ENCODE measurements around the gene AFF3.

DNA sequence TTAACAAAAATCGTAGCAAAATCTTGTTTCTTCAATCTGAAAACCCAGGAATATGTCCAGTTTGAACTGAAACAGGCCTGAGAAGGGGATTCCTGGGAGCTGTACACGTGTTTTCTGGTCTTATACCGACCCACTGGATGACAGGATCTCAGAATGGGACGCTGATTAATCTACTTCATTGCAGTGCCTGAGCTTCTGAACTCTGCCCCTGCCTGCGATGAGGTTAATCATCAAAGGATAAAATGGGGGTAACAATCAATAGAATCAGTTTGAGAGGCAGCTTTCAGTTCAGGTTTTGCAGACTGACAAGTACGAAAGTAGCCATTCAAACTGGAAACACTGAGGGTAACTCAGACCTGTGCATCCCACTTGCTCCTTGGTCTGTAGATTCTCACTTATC lies 378.6 kb downstream of the AFF3 start:
- TF ChIP-seq, protein P1, sequence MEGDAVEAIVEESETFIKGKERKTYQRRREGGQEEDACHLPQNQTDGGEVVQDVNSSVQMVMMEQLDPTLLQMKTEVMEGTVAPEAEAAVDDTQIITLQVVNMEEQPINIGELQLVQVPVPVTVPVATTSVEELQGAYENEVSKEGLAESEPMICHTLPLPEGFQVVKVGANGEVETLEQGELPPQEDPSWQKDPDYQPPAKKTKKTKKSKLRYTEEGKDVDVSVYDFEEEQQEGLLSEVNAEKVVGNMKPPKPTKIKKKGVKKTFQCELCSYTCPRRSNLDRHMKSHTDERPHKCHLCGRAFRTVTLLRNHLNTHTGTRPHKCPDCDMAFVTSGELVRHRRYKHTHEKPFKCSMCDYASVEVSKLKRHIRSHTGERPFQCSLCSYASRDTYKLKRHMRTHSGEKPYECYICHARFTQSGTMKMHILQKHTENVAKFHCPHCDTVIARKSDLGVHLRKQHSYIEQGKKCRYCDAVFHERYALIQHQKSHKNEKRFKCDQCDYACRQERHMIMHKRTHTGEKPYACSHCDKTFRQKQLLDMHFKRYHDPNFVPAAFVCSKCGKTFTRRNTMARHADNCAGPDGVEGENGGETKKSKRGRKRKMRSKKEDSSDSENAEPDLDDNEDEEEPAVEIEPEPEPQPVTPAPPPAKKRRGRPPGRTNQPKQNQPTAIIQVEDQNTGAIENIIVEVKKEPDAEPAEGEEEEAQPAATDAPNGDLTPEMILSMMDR (IDR thresholded peaks at IDR 0.05), result no peak
- TF ChIP-seq POLR2AphosphoS5 (IDR thresholded peaks at IDR 0.05) (no peak), POLR2A (IDR thresholded peaks at IDR 0.05) (no peak)

Measured in stomach (tissue), 4 donors.